MM.1S (cell line): ENCODE results near the gene ZNF383.
A peak's percentile ranks its signal among the peaks of the same experiment; 100 is the strongest.
"Not testable (repeated sequence)": the region's sequence is repeated elsewhere in the genome, so short reads cannot be mapped to it uniquely, and the experiment has no call there.

Experiments used
- DNase-seq: peaks from one replicate; pipeline ENCODE4 v3.0.0-alpha.2; 2015
- H2AFZ ChIP-seq: fragments of 300-600 bp; sonication (generic); 2 replicates; pipeline ENCODE4 v1.6.0; 2016; ENCODE audit warnings: antibody characterized with exemption, low read length
- H3F3A ChIP-seq: fragments of 300-600 bp; sonication (generic); 2 replicates; pipeline ENCODE4 v1.6.1; 2016; ENCODE audit warnings: mild to moderate bottlenecking, antibody characterized with exemption, low read length, moderate library complexity, mixed read lengths; ENCODE audit not compliant: insufficient read depth
- H3K27ac ChIP-seq: fragments of 300-600 bp; sonication (generic); 2 replicates; pipeline ENCODE4 v1.5.1; 2016; ENCODE audit warnings: mild to moderate bottlenecking, low read length
- H3K27me3 ChIP-seq: fragments of 300-600 bp; sonication (generic); replicated peaks from 2 replicates; pipeline ENCODE4 v1.6.0; 2016; ENCODE audit warnings: low read length; ENCODE audit not compliant: insufficient read depth
- H3K36me3 ChIP-seq: fragments of 300-600 bp; sonication (generic); replicated peaks from 2 replicates; pipeline ENCODE4 v1.6.1; 2016; ENCODE audit warnings: mild to moderate bottlenecking, low read length, mixed read lengths; ENCODE audit not compliant: insufficient read depth
- H3K4me1 ChIP-seq: fragments of 300-600 bp; sonication (generic); 2 replicates; pipeline ENCODE4 v1.6.1; 2016; ENCODE audit warnings: low read length, mixed read lengths
- H3K4me2 ChIP-seq: fragments of 300-600 bp; sonication (generic); 2 replicates; pipeline ENCODE4 v1.6.0; 2016; ENCODE audit warnings: low read depth, low read length
- H3K4me3 ChIP-seq: fragments of 300-600 bp; sonication (generic); 2 replicates; pipeline ENCODE4 v1.5.1; 2016; ENCODE audit warnings: low read length, mixed read lengths
- H3K79me2 ChIP-seq: fragments of 300-600 bp; sonication (generic); 2 replicates; pipeline ENCODE4 v1.6.1; 2016; ENCODE audit warnings: mixed run types, low read length, mixed read lengths
- H3K9ac ChIP-seq: fragments of 300-600 bp; sonication (generic); 2 replicates; pipeline ENCODE4 v1.6.1; 2016; ENCODE audit warnings: low read length, mixed read lengths
- H3K9me2 ChIP-seq: fragments of 300-600 bp; sonication (generic); replicated peaks from 2 replicates; pipeline ENCODE4 v1.6.1; 2016; ENCODE audit warnings: mild to moderate bottlenecking, low read length, mixed read lengths; ENCODE audit not compliant: insufficient read depth
- H3K9me3 ChIP-seq: fragments of 300-600 bp; sonication (generic); replicated peaks from 2 replicates; pipeline ENCODE4 v1.6.1; 2016; ENCODE audit warnings: mild to moderate bottlenecking, low read length, mixed read lengths; ENCODE audit not compliant: insufficient read depth
- H4K20me1 ChIP-seq: fragments of 300-600 bp; sonication (generic); 2 replicates; pipeline ENCODE4 v1.6.1; 2016; ENCODE audit warnings: mild to moderate bottlenecking, low read length, moderate library complexity, mixed read lengths; ENCODE audit not compliant: insufficient read depth
- EZH2 ChIP-seq: fragments of 300-600 bp; sonication (generic); optimal IDR thresholded peaks from 2 replicates; pipeline ENCODE3; 2017; ENCODE audit warnings: low read depth, mild to moderate bottlenecking, antibody characterized with exemption, low read length, mixed read lengths
- EZH2phosphoT487 ChIP-seq: fragments of 300-600 bp; sonication (generic); IDR thresholded peaks from 2 replicates; pipeline ENCODE4 v1.6.1; 2018; ENCODE audit warnings: antibody characterized with exemption, low read length
- TF ChIP-seq, protein P1 (sequence below): fragments of 300-600 bp; sonication (generic); IDR thresholded peaks from 2 replicates; pipeline ENCODE4 v1.5.1; 2016; ENCODE audit warnings: antibody characterized with exemption, low read length, mixed read lengths

ZNF383 gene

DNA sequence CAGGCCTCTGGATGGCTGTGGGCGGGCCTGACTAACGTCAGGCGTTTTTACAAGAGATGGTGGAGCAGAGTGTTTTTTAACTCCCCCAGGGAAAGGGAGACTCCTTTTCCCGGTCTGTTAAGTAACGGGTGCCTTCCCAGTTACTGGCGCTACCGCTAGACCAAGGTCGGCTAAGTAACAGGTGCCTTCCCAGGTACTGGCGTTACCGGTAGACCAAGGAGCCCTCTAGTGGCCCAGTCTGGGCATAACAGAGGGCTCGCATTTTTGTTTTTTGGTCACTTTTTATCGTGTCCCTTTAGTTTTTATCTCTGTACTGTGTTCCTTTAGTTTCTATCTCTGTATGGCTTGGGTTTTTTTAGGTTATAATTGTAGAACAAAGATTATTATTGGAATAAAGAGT lies 10.0 kb downstream of the ZNF383 start:
- H3K4me1 ChIP-seq = no peaks in the 10 kb centered on the region
- peak; percentile 15 for DNase-seq
- no peaks in the 10 kb centered on the region for H3K9me2 ChIP-seq
- H3K79me2 ChIP-seq = no peaks in the 10 kb centered on the region
- H4K20me1 ChIP-seq = no peaks in the 10 kb centered on the region
- H3K36me3 ChIP-seq = peaks cover 6% of the 10 kb centered on the region
- H3K4me3 ChIP-seq = no peak overlapping the region
- no peak overlapping the region for H3K9ac ChIP-seq
- H3K4me2 ChIP-seq = no peak overlapping the region
- H3K27ac ChIP-seq = no peak overlapping the region
- no peaks in the 10 kb centered on the region; the same call in 1 of the 2 replicates for H3K9me3 ChIP-seq
- TF ChIP-seq EZH2phosphoT487 = no peak
- TF ChIP-seq, protein P1, sequence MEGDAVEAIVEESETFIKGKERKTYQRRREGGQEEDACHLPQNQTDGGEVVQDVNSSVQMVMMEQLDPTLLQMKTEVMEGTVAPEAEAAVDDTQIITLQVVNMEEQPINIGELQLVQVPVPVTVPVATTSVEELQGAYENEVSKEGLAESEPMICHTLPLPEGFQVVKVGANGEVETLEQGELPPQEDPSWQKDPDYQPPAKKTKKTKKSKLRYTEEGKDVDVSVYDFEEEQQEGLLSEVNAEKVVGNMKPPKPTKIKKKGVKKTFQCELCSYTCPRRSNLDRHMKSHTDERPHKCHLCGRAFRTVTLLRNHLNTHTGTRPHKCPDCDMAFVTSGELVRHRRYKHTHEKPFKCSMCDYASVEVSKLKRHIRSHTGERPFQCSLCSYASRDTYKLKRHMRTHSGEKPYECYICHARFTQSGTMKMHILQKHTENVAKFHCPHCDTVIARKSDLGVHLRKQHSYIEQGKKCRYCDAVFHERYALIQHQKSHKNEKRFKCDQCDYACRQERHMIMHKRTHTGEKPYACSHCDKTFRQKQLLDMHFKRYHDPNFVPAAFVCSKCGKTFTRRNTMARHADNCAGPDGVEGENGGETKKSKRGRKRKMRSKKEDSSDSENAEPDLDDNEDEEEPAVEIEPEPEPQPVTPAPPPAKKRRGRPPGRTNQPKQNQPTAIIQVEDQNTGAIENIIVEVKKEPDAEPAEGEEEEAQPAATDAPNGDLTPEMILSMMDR = peak; percentile 38
- no peak overlapping the region for H2AFZ ChIP-seq
- no peaks in the 10 kb centered on the region for H3K27me3 ChIP-seq
- no peaks in the 10 kb centered on the region for H3F3A ChIP-seq

DNA sequence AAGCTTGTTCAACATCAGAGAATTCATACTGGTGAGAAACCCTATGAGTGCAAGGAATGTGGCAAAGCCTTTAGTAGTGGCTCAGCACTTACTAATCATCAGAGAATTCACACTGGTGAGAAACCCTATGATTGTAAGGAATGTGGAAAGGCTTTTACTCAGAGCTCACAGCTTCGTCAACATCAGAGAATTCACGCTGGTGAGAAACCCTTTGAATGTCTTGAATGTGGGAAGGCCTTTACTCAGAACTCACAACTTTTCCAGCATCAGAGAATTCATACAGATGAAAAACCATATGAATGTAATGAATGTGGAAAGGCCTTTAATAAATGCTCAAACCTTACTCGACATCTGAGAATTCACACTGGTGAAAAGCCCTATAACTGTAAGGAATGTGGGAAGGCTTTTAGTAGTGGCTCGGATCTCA lies 25.2 kb downstream of the ZNF383 start:
- Histone ChIP-seq H3K79me2 (no peaks in the 10 kb centered on the region), H3F3A (no peaks in the 10 kb centered on the region), H4K20me1 (no peaks in the 10 kb centered on the region), H3K4me1 (no peaks in the 10 kb centered on the region), H3K4me2 (no peak overlapping the region), H3K36me3 (peaks cover 4% of the 10 kb centered on the region; the same call in 1 of the 2 replicates), H3K27me3 (no peaks in the 10 kb centered on the region), H3K9me3 (no peaks in the 10 kb centered on the region), H2AFZ (no peak overlapping the region), H3K9me2 (no peaks in the 10 kb centered on the region), H3K27ac (no peak overlapping the region), H3K4me3 (no peak overlapping the region), H3K9ac (no peak overlapping the region)
- TF ChIP-seq, protein P1 = no peak
- TF ChIP-seq EZH2 = no peak
- TF ChIP-seq EZH2phosphoT487 = no peak
- no peak for DNase-seq

DNA sequence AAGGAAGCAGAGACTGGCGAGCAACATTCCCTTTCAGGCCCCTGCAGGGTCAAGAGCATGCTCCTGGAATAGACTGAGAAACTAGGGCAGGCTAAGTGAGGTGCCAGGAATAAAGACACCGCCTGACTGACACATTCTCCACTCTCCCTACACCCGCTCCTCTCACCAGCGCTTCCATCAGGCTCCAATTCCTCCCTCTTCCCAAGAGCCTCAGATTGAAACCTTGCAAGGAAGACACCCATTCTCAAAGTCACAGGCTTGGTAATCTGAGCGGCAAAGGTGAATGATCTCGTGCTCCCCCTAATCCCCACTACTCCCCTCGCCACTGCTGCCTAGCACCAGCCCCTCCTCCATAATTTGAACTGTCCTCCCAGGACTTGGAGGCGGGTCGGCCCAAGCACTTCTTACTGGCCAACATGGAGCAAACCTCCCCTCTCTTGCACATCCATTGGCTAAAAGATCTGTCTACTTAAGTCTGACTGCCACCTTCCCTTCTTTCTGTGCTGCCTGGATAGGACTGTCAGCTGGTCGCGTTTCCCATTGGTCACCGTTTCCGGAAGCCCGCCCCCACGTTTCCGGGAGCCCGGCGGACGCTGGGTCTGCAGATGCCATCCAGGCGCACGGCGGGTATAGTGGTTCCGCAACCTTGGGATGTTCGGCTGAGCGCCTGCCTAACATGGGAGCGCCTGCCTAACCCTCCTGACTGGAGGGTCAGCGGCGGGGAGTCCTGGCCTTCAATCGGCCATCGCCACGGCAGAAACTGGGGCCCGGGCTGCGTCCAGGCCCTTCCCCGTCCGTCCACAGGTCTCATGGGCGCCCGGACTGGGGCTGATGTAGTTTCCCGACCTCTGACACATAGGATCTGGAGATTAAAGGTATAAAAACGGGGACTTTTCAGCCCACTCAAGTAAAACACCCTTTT lies 33.6 kb downstream of the ZNF383 start:
- H3K4me3 ChIP-seq = no peak overlapping the region
- no peak for DNase-seq
- H3K27me3 ChIP-seq = no peaks in the 10 kb centered on the region
- no peaks in the 10 kb centered on the region for H3K9me3 ChIP-seq
- H3K4me1 ChIP-seq = no peaks in the 10 kb centered on the region
- no peak overlapping the region for H2AFZ ChIP-seq
- H4K20me1 ChIP-seq = no peaks in the 10 kb centered on the region
- TF ChIP-seq, protein P1 = no peak
- TF ChIP-seq EZH2phosphoT487 = no peak
- no peak for TF ChIP-seq EZH2
- H3K9ac ChIP-seq = no peak overlapping the region
- no peaks in the 10 kb centered on the region for H3K79me2 ChIP-seq
- no peak overlapping the region for H3K27ac ChIP-seq
- no peaks in the 10 kb centered on the region for H3K9me2 ChIP-seq
- H3F3A ChIP-seq = no peaks in the 10 kb centered on the region
- no peak overlapping the region for H3K4me2 ChIP-seq
- H3K36me3 ChIP-seq = no peaks in the 10 kb centered on the region

DNA sequence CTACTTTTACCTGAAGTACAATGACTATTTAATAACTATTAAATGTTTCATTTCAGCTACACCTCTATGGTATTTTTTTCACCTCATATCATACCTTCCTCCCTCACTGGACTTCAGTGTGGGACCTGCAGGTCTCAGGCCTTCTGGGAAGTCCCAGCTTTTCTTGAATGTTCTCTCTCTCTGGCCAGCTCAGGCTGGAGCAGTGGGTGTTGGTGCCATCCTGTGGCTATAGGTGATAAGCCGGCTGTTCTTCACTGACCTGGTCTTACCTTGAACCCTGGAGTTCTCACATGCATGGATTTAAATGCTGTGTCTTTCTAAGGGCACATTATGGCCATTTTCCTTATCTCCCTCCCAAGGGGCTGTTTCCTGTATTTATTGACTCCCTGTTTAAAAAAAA lies 45.0 kb downstream of the ZNF383 start:
- H3K9ac ChIP-seq, H3K4me3 ChIP-seq, H3K27me3 ChIP-seq, H2AFZ ChIP-seq, H3K4me1 ChIP-seq, H3K79me2 ChIP-seq, H3K9me2 ChIP-seq, H3K27ac ChIP-seq, H3F3A ChIP-seq, H3K9me3 ChIP-seq, H3K4me2 ChIP-seq, H4K20me1 ChIP-seq, H3K36me3 ChIP-seq, DNase-seq: not testable (repeated sequence)

DNA sequence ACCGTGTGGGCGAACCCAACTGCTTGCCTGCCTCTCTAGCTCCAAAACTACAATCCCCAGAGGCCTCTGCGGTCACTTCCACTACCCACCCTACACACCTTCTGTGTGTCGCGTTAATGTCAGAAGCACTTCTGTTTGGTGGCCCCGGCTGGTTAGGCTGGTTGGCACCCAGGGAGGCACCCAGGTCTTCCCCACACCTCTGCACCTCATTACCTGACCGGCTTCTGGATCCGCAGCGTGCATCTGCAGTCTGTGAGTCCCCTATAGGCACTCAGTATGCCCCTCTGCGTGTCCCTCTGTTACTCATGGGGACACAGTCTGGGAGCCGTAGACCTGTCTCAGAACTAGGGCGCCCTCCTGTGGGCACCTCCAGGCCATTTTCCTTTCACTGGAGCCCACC lies 49.0 kb downstream of the ZNF383 start:
- not testable (repeated sequence) for DNase-seq, H3K79me2 ChIP-seq, H3F3A ChIP-seq, H3K9me3 ChIP-seq, H3K9ac ChIP-seq, H3K27ac ChIP-seq, H3K4me3 ChIP-seq, H4K20me1 ChIP-seq, H3K27me3 ChIP-seq, H2AFZ ChIP-seq, H3K4me1 ChIP-seq, H3K36me3 ChIP-seq, H3K4me2 ChIP-seq, H3K9me2 ChIP-seq
